ENCODE results near the gene VCPKMT. TPM values are rescaled to one million over a fixed set of nuclear protein-coding genes. Genes with fewer than 3 reads are reported as not detected.
"Not testable (repeated sequence)": the region's sequence is repeated elsewhere in the genome, so short reads cannot be mapped to it uniquely, and the experiment has no call there.

The VCPKMT gene
- total and polyA plus RNA-seq, 9 donors = 5.1 to 7.8 (median 6.3) TPM

DNA sequence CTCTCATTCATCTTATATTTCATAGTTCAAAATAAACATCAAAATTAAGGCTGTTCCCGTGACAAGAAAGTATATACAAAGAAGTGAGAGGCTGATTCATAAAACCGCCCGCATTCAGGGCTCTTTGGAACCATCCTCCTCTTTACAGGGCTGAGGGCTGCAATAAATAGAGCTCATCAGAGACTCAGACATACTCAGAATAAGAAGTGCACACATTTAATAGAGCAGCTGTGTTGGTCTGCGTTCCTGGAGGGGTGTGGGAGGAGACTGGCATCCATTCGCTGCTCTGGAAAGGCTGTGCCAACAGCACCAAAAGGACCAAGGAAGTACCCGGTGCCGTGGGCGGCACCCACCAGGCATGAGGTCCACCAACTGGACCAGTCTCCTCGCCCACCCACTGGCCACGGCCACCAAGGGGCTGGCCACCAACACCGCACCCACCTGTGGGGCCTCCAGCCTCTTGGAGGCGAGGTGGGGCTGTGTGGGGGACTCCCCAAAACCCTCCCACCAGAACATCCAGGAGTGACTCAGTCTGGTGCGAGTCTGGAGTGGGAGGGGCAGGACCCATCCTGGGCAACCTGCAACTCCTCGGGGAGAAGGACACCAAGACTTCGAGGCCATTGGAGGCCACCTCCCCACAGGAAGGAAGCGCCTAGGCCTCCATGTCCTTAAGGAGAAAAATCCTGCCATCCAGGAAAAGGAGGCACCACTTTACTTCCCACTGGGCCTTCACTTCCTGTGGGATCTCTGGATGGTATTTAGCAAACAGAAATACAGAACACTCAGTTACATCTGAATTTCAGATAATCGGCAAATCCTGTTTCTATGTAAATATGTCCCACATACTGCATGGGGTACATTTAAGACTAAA lies 32.7 kb downstream of the VCPKMT start:
- Histone ChIP-seq H3K27me3 (no peaks in the 10 kb centered on the region), H3K4me1 (ENCODE audit: insufficient read depth) (no peaks in the 10 kb centered on the region), H3K9me3 (no peaks in the 10 kb centered on the region), H3K36me3 (no peaks in the 10 kb centered on the region), H3K4me3 (no peak overlapping the region), H3K27ac (no peak overlapping the region)
- WGBS, 3 donors = 86 to 87% (median 87%) methylated on average over 17 of the region's 17 CpGs
- no peak for DNase-seq
- intact Hi-C loops (cut with DNase I) = no loop called here
- TF ChIP-seq EP300 (IDR thresholded peaks at IDR 0.05) (no peak), POLR2A (IDR thresholded peaks at IDR 0.05) (no peak)
- TF ChIP-seq, protein P1, sequence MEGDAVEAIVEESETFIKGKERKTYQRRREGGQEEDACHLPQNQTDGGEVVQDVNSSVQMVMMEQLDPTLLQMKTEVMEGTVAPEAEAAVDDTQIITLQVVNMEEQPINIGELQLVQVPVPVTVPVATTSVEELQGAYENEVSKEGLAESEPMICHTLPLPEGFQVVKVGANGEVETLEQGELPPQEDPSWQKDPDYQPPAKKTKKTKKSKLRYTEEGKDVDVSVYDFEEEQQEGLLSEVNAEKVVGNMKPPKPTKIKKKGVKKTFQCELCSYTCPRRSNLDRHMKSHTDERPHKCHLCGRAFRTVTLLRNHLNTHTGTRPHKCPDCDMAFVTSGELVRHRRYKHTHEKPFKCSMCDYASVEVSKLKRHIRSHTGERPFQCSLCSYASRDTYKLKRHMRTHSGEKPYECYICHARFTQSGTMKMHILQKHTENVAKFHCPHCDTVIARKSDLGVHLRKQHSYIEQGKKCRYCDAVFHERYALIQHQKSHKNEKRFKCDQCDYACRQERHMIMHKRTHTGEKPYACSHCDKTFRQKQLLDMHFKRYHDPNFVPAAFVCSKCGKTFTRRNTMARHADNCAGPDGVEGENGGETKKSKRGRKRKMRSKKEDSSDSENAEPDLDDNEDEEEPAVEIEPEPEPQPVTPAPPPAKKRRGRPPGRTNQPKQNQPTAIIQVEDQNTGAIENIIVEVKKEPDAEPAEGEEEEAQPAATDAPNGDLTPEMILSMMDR (IDR thresholded peaks at IDR 0.05) = no peak

- no peaks in the 10 kb centered on the region for H3K4me1 ChIP-seq (ENCODE audit: insufficient read depth)
- H3K27ac ChIP-seq = no peak overlapping the region
- 83 to 90% (median 87%) methylated on average over 10 of the region's 10 CpGs for WGBS, 3 donors
- no peaks in the 10 kb centered on the region for H3K27me3 ChIP-seq
- H3K36me3 ChIP-seq = no peaks in the 10 kb centered on the region
- no peak for DNase-seq
- H3K4me3 ChIP-seq = no peak overlapping the region
- H3K9me3 ChIP-seq = no peaks in the 10 kb centered on the region
- intact Hi-C loops (cut with DNase I) = loop anchor here in 1 of 4 donors (1.0 kb wide), 1 partner anchor 35 kb away; no protein-coding TSS in a partner anchor
- TF ChIP-seq POLR2A (IDR thresholded peaks at IDR 0.05) (no peak), EP300 (IDR thresholded peaks at IDR 0.05) (no peak)
- TF ChIP-seq, protein P1 (IDR thresholded peaks at IDR 0.05) = no peak
Observed at GRCh38 chr14:50082784-50083466, 33.4 kb downstream of the VCPKMT start.

- intact Hi-C loops (cut with DNase I) = loop anchor here in 1 of 4 donors (1.0 kb wide), 1 partner anchor 34 kb away; no protein-coding TSS in a partner anchor
- Histone ChIP-seq H3K27me3 (no peaks in the 10 kb centered on the region), H3K9me3 (no peaks in the 10 kb centered on the region), H3K36me3 (no peaks in the 10 kb centered on the region), H3K27ac (no peak overlapping the region), H3K4me1 (ENCODE audit: insufficient read depth) (no peaks in the 10 kb centered on the region), H3K4me3 (no peak overlapping the region)
- no peak for TF ChIP-seq EP300 (IDR thresholded peaks at IDR 0.05)
- TF ChIP-seq, protein P1 (IDR thresholded peaks at IDR 0.05) = no peak
- WGBS, 3 donors = 68 to 70% (median 69%) methylated on average over 8 of the region's 8 CpGs
- no peak for DNase-seq
Observed at GRCh38 chr14:50082308-50082742, 34.0 kb downstream of the VCPKMT start.

DNA sequence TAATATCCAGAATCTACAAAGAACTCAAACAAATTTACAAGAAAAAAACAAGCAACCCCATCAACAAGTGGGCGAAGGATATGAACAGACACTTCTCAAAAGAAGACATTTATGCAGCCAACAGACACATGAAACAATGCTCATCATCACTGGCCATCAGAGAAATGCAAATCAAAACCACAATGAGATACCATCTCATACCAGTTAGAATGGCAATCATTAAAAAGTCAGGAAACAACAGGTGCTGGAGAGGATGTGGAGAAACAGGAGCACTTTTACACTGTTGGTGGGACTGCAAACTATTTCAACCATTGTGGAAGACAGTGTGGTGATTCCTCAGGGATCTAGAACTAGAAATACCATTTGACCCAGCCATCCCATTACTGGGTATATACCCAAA lies 37.3 kb downstream of the VCPKMT start:
- H3K4me1 ChIP-seq (ENCODE audit: insufficient read depth); H3K27me3 ChIP-seq; H3K36me3 ChIP-seq; H3K9me3 ChIP-seq; H3K4me3 ChIP-seq; DNase-seq; intact Hi-C loops (cut with DNase I); H3K27ac ChIP-seq: not testable (repeated sequence)
- WGBS, 3 donors = 83 to 100% (median 96%) methylated on average over 1 of the region's 1 CpG

DNA sequence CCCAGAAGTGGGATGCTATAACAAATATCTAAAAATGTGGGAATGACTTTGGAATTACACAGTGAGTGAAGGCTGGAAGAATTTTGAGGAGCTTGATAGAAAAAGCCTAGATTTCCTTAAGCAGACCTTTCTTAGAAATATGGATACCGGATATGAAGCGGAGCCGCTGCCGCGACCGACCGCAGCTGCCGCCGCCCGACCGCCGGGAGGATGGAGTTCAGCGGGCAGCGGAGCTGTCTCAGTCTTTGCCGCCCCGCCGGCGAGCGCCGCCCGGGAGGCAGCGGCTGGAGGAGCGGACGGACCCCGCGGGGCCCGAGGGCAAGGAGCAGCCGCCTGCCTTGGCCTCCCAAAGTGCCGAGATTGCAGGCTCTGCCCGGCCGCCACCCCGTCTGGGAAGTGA lies 42.7 kb downstream of the VCPKMT start:
- H3K27ac ChIP-seq; DNase-seq; intact Hi-C loops (cut with DNase I); H3K4me3 ChIP-seq; H3K4me1 ChIP-seq (ENCODE audit: insufficient read depth); H3K9me3 ChIP-seq; H3K36me3 ChIP-seq; H3K27me3 ChIP-seq: not testable (repeated sequence)
- WGBS, 3 donors = 95 to 97% (median 96%) methylated on average over 10 to 32 of the region's 32 CpGs
